Keratinocyte (primary cell): Measurements from ENCODE around the gene ADAM15.

ENCODE experiments used
- CTCF ChIP-seq, 3 experiments: IDR thresholded peaks in 1 of 3; conservative IDR thresholded peaks in 1 of 3; optimal IDR thresholded peaks in 1 of 3; 2 replicates in 2 of 3; 3 replicates in 1 of 3; pipeline versions ENCODE3 to v1.5.1; 2011; ENCODE audit warnings: low read length in 3 of 3, mild to moderate bottlenecking in 3 of 3, moderate library complexity in 2 of 3, control low read depth in 1 of 3, inconsistent platforms in 1 of 3; ENCODE audit not compliant: insufficient read depth in 2 of 3; ENCODE audit errors: extremely low read depth in 1 of 3
- EZH2 ChIP-seq: IDR thresholded peaks from one replicate; pipeline ENCODE4 v1.6.1; 2012; ENCODE audit warnings: inconsistent platforms, mild to moderate bottlenecking, low read length, moderate library complexity

DNA sequence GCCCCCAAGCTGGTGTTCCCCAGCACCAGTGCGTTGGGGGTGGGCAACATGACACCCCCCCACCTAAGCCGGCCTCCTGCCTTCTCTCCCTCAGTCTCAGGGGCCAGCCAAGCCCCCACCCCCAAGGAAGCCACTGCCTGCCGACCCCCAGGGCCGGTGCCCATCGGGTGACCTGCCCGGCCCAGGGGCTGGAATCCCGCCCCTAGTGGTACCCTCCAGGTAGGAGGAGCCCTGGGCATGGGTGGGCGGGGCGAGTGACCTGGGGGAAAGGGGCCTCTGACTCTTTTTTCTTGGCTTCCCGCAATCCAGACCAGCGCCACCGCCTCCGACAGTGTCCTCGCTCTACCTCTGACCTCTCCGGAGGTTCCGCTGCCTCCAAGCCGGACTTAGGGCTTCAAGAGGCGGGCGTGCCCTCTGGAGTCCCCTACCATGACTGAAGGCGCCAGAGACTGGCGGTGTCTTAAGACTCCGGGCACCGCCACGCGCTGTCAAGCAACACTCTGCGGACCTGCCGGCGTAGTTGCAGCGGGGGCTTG lies 11.1 kb downstream of the ADAM15 start:
- TF ChIP-seq CTCF (optimal IDR thresholded peaks at IDR 0.05 in 1 of 3, IDR thresholded peaks at IDR 0.05 in 1 of 3, conservative IDR thresholded peaks at IDR 0.05 in 1 of 3; ENCODE audit: extremely low read depth in 1 of 3, insufficient read depth in 2 of 3, low read length in 3 of 3) (no peak), EZH2 (no peak)
